ENCODE measurements around the gene TTBK2.

The TTBK2 gene

DNA sequence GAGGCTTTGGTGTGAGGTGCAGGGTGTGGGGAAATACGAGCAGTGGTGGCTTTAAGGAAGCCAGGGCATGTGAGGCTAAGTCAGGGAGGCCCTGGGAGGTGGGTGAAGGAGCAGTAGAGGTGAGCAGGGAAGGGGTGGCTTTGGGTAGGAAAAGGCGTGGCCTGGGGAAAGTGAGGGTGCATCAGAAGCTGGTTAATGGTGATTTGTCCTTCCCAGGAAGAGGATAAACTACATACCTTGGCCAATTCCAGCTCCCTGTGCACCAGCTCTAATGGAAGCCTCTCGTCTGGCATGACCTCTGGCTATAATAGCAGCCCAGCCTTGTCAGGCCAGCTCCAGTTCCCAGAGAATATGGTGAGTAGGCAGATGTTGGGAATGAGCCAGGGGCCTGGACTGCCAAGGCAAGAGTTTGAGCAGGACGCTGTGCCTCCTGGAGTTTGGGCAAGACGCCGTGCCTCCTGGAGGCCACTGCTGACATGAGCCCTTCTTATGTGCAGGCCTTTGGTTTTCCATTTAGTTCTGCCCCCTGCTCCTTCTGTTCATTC lies 225.0 kb downstream of the TTBK2 start:
- TF ChIP-seq CREB1 (IDR thresholded peaks at IDR 0.05; ENCODE audit: low read depth) (no peak), NFIC (IDR thresholded peaks at IDR 0.05) (no peak), YY1 (IDR thresholded peaks at IDR 0.05; ENCODE audit: low read depth) (no peak), RAD21 (IDR thresholded peaks at IDR 0.05; ENCODE audit: low read depth) (no peak), REST (IDR thresholded peaks at IDR 0.05; ENCODE audit: low read depth) (no peak), CEBPB (IDR thresholded peaks at IDR 0.05) (no peak), EGR1 (IDR thresholded peaks at IDR 0.05) (no peak), MAX (IDR thresholded peaks at IDR 0.05) (no peak), TAF1 (IDR thresholded peaks at IDR 0.05; ENCODE audit: low read depth) (no peak), TCF12 (IDR thresholded peaks at IDR 0.05; ENCODE audit: low read depth) (no peak), EP300 (IDR thresholded peaks at IDR 0.05; ENCODE audit: borderline replicate concordance) (no peak), FOXM1 (IDR thresholded peaks at IDR 0.05; ENCODE audit: borderline replicate concordance, low read depth) (no peak), ZBTB7A (IDR thresholded peaks at IDR 0.05; ENCODE audit: low read depth) (no peak), TEAD4 (IDR thresholded peaks at IDR 0.05) (no peak)
- TF ChIP-seq, protein P1, sequence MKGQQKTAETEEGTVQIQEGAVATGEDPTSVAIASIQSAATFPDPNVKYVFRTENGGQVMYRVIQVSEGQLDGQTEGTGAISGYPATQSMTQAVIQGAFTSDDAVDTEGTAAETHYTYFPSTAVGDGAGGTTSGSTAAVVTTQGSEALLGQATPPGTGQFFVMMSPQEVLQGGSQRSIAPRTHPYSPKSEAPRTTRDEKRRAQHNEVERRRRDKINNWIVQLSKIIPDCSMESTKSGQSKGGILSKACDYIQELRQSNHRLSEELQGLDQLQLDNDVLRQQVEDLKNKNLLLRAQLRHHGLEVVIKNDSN (IDR thresholded peaks at IDR 0.05), result no peak

GRCh38 chr15:42694398-42694797 lies 226.2 kb downstream of the TTBK2 start:
- no peak for TF ChIP-seq MAX (IDR thresholded peaks at IDR 0.05)
- TF ChIP-seq, protein P1 (IDR thresholded peaks at IDR 0.05), result no peak

DNA sequence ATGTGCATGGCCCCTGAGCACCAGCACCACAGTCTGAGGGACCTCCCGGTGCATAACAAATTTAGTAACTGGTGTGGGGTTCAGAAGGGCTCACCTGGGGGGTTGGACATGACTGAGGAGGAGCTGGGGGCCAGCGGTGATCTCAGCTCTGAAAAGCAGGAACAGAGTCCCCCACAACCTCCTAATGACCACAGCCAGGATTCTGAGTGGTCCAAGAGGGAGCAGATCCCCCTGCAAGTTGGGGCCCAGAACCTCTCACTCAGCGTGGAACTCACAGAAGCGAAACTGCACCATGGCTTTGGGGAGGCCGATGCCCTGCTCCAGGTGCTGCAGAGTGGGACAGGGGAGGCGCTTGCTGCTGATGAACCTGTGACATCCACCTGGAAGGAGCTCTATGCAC lies 226.6 kb downstream of the TTBK2 start:
- TF ChIP-seq CEBPB (IDR thresholded peaks at IDR 0.05) (no peak), TCF12 (IDR thresholded peaks at IDR 0.05; ENCODE audit: low read depth) (no peak)

GRCh38 chr15:42693496-42693895 lies 227.1 kb downstream of the TTBK2 start:
- TF ChIP-seq CREB1 (IDR thresholded peaks at IDR 0.05; ENCODE audit: low read depth), result no peak
- TF ChIP-seq EP300 (IDR thresholded peaks at IDR 0.05; ENCODE audit: borderline replicate concordance), result no peak
- no peak for TF ChIP-seq TEAD4 (IDR thresholded peaks at IDR 0.05)
- TF ChIP-seq, protein P1 (IDR thresholded peaks at IDR 0.05), result no peak
- TF ChIP-seq FOXM1 (IDR thresholded peaks at IDR 0.05; ENCODE audit: borderline replicate concordance, low read depth), result no peak
- TF ChIP-seq REST (IDR thresholded peaks at IDR 0.05; ENCODE audit: low read depth), result no peak
- TF ChIP-seq TAF1 (IDR thresholded peaks at IDR 0.05; ENCODE audit: low read depth), result no peak
- TF ChIP-seq YY1 (IDR thresholded peaks at IDR 0.05; ENCODE audit: low read depth), result no peak
- no peak for TF ChIP-seq ZBTB7A (IDR thresholded peaks at IDR 0.05; ENCODE audit: low read depth)
- no peak for TF ChIP-seq EGR1 (IDR thresholded peaks at IDR 0.05)
- TF ChIP-seq RAD21 (IDR thresholded peaks at IDR 0.05; ENCODE audit: low read depth), result no peak
- TF ChIP-seq TCF12 (IDR thresholded peaks at IDR 0.05; ENCODE audit: low read depth), result no peak
- TF ChIP-seq NFIC (IDR thresholded peaks at IDR 0.05), result no peak
- TF ChIP-seq MAX (IDR thresholded peaks at IDR 0.05), result no peak
- no peak for TF ChIP-seq CEBPB (IDR thresholded peaks at IDR 0.05)

- no peak for TF ChIP-seq RAD21 (IDR thresholded peaks at IDR 0.05; ENCODE audit: low read depth)
- no peak for TF ChIP-seq CEBPB (IDR thresholded peaks at IDR 0.05)
- no peak for TF ChIP-seq ZBTB7A (IDR thresholded peaks at IDR 0.05; ENCODE audit: low read depth)
- TF ChIP-seq YY1 (IDR thresholded peaks at IDR 0.05; ENCODE audit: low read depth), result no peak
- TF ChIP-seq TAF1 (IDR thresholded peaks at IDR 0.05; ENCODE audit: low read depth), result no peak
- TF ChIP-seq, protein P1 (IDR thresholded peaks at IDR 0.05), result no peak
- no peak for TF ChIP-seq REST (IDR thresholded peaks at IDR 0.05; ENCODE audit: low read depth)
- no peak for TF ChIP-seq TCF12 (IDR thresholded peaks at IDR 0.05; ENCODE audit: low read depth)
- TF ChIP-seq EGR1 (IDR thresholded peaks at IDR 0.05), result no peak
- no peak for TF ChIP-seq FOXM1 (IDR thresholded peaks at IDR 0.05; ENCODE audit: borderline replicate concordance, low read depth)
- no peak for TF ChIP-seq EP300 (IDR thresholded peaks at IDR 0.05; ENCODE audit: borderline replicate concordance)
- no peak for TF ChIP-seq TEAD4 (IDR thresholded peaks at IDR 0.05)
- TF ChIP-seq MAX (IDR thresholded peaks at IDR 0.05), result no peak
- TF ChIP-seq NFIC (IDR thresholded peaks at IDR 0.05), result no peak
- TF ChIP-seq CREB1 (IDR thresholded peaks at IDR 0.05; ENCODE audit: low read depth), result no peak
These were observed 227.6 kb downstream of the TTBK2 start for GRCh38 chr15:42692997-42693396.

Data from Ishikawa (cell line).